Kidney epithelial cell (primary cell): ENCODE results near the gene TLNRD1. TPM values are rescaled to one million over a fixed set of nuclear protein-coding genes. Genes with fewer than 3 reads are reported as not detected.

Experiments used
- DNase-seq: peaks from one replicate; pipeline ENCODE4 v3.0.0-alpha.2; 2010; ENCODE audit warnings: low read depth
- H3K27me3 ChIP-seq: 2 replicates; pipeline ENCODE4 v1.6.0; 2011; ENCODE audit warnings: low read length; ENCODE audit not compliant: control insufficient read depth, insufficient read depth
- H3K36me3 ChIP-seq: 2 replicates; pipeline ENCODE4 v1.5.1; 2011; ENCODE audit warnings: low read length; ENCODE audit not compliant: control insufficient read depth, insufficient read depth
- H3K4me3 ChIP-seq: 2 replicates; pipeline ENCODE4 v1.5.1; 2011; ENCODE audit warnings: low read depth, mild to moderate bottlenecking, control low read depth, low read length
- total RNA-seq: library from RNA; depleted of rRNA; stranded (reverse); fragments of >200 nt; gene quantifications from 2 replicates; pipeline ENCODE4 v1.2.3, GENCODE V29; 2015
- TF ChIP-seq, protein P1 (sequence below): IDR thresholded peaks from 2 replicates; pipeline ENCODE4 v1.5.1; 2011; ENCODE audit warnings: mild to moderate bottlenecking, moderate library complexity, low read length, control low read depth, inconsistent platforms; ENCODE audit not compliant: insufficient read depth, poor library complexity, severe bottlenecking

Gene TLNRD1
- total RNA-seq, 1 donor from 2014 or later, result 34.2 TPM

DNA sequence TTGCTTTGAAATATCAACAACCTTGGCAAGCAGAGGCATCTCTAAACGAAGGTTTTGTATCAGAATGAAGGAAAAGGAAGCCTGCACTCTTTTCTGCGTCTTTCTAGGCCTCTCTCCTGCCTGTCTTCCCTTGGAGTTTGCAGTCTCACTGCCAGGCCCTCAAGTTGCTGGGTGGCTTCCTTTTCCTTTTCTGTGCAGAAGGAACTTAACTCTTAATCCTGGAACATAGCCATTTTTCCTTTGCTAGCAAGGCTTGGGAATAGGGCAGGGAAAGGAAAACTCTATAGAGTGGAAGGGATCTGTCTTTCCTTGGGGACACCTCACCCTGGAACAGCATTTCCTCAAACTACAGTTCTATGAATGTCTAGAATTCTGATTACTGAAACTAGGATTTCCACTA, 32.8 kb downstream of the TLNRD1 start:
- Histone ChIP-seq H3K36me3 (no peaks in the 10 kb centered on the region), H3K4me3 (no peak overlapping the region), H3K27me3 (no peaks in the 10 kb centered on the region)
- no peak for DNase-seq
- TF ChIP-seq, protein P1, sequence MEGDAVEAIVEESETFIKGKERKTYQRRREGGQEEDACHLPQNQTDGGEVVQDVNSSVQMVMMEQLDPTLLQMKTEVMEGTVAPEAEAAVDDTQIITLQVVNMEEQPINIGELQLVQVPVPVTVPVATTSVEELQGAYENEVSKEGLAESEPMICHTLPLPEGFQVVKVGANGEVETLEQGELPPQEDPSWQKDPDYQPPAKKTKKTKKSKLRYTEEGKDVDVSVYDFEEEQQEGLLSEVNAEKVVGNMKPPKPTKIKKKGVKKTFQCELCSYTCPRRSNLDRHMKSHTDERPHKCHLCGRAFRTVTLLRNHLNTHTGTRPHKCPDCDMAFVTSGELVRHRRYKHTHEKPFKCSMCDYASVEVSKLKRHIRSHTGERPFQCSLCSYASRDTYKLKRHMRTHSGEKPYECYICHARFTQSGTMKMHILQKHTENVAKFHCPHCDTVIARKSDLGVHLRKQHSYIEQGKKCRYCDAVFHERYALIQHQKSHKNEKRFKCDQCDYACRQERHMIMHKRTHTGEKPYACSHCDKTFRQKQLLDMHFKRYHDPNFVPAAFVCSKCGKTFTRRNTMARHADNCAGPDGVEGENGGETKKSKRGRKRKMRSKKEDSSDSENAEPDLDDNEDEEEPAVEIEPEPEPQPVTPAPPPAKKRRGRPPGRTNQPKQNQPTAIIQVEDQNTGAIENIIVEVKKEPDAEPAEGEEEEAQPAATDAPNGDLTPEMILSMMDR, result no peak

DNA sequence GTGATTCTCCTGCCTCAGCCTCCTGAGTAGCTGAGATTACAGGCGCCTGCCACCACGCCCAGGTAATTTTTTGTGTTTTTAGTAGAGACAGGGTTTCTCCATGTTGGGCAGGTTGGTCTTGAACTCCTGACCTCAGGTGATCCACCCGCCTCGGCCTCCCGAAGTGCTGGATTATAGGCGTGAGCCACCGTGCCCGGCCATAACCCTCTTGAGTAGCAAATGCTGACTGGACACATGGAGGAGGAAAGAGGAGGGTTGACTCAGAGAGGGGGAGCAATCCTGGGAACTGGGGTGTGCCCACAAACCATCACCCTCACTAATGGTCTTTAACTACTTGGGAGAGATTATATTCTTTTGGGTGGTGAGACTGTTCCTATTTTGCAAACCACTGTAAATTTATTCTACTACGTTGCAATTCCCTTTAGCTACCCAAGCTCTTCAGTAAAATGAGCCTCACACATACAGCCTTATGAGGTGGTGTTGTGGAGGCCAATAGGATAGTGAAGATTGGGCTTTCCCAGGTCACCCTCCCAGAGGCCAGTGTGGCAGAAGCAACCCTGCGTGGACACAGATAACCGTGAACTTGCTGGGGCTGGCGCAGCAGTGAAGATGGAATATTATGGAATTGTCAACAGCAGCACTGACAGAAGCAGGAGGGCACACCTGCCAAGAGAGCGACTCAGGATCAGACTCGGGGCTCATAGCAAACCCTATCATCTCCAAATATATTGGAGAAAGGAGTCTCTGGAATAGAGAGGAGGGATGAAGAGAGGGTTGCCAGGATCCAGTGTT, 37.4 kb downstream of the TLNRD1 start:
- H3K4me3 ChIP-seq, result no peak overlapping the region
- TF ChIP-seq, protein P1, result no peak
- no peaks in the 10 kb centered on the region for H3K27me3 ChIP-seq
- no peaks in the 10 kb centered on the region for H3K36me3 ChIP-seq
- DNase-seq, result no peak

DNA sequence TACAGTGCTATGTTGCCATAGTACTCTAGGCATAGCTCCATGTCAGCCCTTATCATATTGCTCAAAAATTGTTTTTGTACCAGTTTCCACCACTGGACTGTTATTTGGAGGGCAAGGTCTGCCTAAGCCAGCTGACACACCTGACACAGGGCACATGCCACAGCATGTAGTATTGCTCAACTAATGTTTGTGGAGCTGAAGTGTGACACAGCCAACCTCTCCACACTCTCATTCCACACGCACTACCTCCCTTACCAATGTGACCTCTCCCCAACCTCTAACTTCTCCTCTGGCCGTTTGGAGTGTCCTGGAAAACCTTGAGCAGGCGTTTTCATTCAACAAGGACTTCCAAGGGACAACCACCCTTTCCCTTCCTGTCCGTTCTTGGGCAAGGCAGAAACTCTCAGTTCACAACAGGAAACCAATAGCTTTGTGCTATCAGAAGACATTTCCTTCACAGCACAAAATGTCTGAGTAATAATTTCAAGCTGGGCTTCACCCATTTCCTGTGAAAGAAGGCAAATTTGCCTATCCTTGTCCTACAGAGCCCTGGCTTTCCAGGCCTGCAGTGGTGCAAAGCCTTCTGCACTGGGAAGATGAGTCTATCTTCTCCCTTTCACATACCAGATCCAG, 38.4 kb downstream of the TLNRD1 start:
- DNase-seq, result no peak
- Histone ChIP-seq H3K27me3 (no peaks in the 10 kb centered on the region), H3K36me3 (no peaks in the 10 kb centered on the region), H3K4me3 (no peak overlapping the region)
- TF ChIP-seq, protein P1, result no peak

GRCh38 chr15:81040757-81041156, 40.0 kb downstream of the TLNRD1 start:
- H3K36me3 ChIP-seq, result no peaks in the 10 kb centered on the region
- TF ChIP-seq, protein P1, result no peak
- DNase-seq, result no peak

DNA sequence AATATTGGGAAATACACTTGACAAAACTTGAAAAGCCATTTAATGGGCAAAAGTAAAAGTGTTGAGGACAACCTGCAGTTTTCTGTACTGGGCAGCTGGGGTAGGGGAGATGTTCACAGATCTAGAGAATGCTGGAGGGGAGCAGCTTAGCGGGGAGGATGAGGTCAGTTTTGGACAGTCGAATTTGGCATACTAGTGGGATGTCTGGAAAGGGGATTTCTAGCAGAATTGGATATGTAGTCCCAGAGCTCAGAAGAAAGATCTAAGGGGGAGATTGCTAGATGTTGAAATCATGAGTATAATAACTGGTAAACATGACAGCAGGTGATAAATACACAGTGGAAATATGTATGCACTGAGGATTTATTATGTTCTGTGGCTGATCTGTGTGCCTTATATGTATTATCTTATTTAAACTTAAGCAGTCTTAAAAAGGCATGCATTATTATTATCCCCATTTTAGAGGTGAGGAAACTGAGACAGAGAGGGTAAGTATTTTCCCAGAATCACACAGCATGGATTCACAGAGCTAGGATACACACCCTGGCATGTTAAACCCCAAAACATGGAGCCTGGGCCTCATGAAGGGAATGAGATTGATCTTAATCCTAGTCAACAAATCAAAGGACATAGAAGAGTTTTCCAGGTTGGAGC, 42.7 kb downstream of the TLNRD1 start:
- TF ChIP-seq, protein P1, result no peak
- H3K36me3 ChIP-seq, result no peaks in the 10 kb centered on the region
- no peak overlapping the region for H3K4me3 ChIP-seq
- no peaks in the 10 kb centered on the region for H3K27me3 ChIP-seq
- no peak for DNase-seq

More at GRCh38 chr15:81040757-81041156, 40.0 kb downstream of the TLNRD1 start:
- H3K27me3 ChIP-seq, result no peaks in the 10 kb centered on the region
- H3K4me3 ChIP-seq, result no peak overlapping the region
